Esophagus squamous epithelium (tissue), 4 donors: ENCODE data around the gene TMCC3.

ENCODE experiments used
- CTCF ChIP-seq, 6 experiments: fragments of 450-650 bp in 4 of 6; fragments of 200-600 bp in 2 of 6; sonication (generic) in 2 of 6; IDR thresholded peaks; one replicate each; pipeline ENCODE4 v1.5.1; 2016 to 2019; ENCODE audit warnings: antibody characterized with exemption in 6 of 6, mild to moderate bottlenecking in 4 of 6, moderate library complexity in 4 of 6
- POLR2A ChIP-seq, 4 donors: fragments of 450-650 bp; IDR thresholded peaks; one replicate each; pipeline ENCODE4 v1.6.1; 2017; ENCODE audit warnings: antibody characterized with exemption in 4 of 4, mild to moderate bottlenecking in 4 of 4, moderate library complexity in 3 of 4

- TF ChIP-seq CTCF (IDR thresholded peaks at IDR 0.05) (no peak), POLR2A (IDR thresholded peaks at IDR 0.05) (no peak)
These were observed 55.9 kb downstream of the TMCC3 start for GRCh38 chr12:94594443-94594825.
